HG03354 (cell line): ENCODE measurements around the gene ANXA11.
A peak's percentile ranks its signal among the peaks of the same experiment; 100 is the strongest.
"Not testable (repeated sequence)": the region's sequence is repeated elsewhere in the genome, so short reads cannot be mapped to it uniquely, and the experiment has no call there.

Experiments
- ATAC-seq: cut with Tn5 transposase; IDR thresholded peaks from one replicate; pipeline ENCODE4 v1.9.1; 2021; ENCODE audit warnings: mild to moderate bottlenecking; ENCODE audit not compliant: unreplicated experiment, poor library complexity, severe bottlenecking

ANXA11 gene

DNA sequence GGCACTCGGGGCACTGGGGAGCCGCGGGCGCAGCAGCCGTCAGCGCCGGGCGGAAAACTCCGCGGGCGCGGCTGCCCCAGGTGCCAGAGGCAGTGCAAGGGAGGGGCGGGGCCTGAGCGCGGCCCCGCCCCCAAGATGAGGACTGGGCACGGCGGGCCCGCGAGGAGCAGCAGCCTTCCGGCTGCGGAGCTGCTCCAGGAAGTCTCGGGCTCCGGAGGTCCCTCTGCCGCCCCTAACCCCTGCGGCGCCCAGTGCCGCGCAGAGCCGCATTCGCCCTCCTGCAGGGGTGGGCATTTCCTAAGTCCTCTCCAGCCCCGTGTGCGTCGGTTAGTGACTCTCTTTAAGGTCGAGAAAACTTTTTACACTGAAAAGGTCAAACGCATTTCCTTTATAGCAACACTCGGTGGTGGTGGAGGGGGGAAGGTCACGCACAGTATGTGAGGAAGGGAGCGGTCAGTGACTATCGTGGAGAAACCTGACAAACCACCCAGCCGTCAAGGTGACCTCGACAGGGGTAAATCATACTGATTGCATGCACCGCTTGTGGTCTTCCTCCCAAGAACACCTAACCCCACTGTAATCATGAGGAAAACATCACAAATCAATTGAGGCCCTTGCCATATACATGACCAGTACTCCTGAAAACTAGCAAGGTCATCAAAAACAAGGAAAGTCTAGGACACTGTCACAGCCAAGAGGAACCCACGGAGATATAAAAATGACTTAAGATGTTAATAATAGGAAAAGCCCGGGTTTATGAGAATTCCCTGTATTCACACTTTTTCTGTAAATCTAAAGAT lies at the start of gene ANXA11:
ANXA11 (minus strand) TSS at position 61 of the 800 bp plus-strand sequence. CDS start 32,676 bp downstream, outside the sequence.
- ATAC-seq = peak; percentile 86

DNA sequence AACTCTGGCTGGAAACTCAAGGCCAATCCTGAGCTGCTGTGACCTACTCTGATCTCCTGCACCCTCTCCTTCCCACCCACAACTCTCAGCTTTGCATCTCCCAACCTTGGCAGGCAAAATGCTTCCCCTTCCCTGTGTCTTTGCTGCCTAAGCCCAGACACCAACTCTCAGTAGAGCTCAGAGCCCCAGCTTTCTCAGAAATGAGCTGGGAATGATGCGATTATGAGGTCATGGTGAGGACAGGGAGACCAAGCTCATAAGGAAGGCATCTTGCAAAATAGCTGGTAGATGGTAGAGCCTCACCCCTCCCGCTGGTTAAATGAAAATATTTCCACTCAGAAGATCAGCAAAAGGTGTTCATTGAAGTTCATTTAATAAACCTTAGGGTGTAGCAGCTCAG lies 49.4 kb upstream of the ANXA11 start:
- not testable (repeated sequence) for ATAC-seq

GRCh38 chr10:80253963-80254271 lies 48.6 kb upstream of the ANXA11 start:
- ATAC-seq = not testable (repeated sequence)

DNA sequence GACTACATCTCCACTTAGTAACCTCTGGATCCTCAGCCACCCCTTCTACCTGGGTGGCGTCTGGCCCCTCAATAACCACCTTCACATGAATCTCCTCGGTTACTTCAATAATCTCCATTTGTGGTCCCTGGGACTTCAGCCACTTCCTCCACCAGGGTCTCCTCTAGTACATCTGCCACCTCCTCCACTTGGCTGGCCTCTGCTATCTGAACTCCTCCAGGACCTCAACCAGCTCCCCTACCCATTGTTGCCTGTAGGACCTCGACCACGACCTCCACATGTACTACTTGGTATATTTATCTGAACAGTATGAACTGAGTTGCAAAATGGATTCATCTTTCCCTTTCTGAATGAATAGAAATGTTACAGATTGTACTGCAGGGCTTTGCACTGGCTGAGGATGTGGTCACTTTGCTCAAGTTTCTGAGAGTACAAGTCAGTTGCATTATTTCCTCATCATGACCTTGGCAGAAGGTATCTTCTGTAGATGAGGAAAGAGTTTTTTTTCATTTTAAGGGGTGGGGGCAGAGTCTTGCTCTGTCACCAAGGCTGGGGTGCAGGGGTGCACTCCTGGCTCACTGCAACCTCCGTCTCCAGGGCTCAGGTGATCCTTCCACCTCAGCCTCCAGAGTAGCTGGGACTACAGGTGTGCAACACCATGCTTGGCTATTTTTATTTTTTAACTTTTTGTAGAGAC lies 48.1 kb upstream of the ANXA11 start:
- ATAC-seq = peak; percentile 68

GRCh38 chr10:80252296-80252887 lies 47.1 kb upstream of the ANXA11 start:
- no peak for ATAC-seq

- ATAC-seq = not testable (repeated sequence)
Measured at GRCh38 chr10:80251703-80252280, 46.5 kb upstream of the ANXA11 start.

DNA sequence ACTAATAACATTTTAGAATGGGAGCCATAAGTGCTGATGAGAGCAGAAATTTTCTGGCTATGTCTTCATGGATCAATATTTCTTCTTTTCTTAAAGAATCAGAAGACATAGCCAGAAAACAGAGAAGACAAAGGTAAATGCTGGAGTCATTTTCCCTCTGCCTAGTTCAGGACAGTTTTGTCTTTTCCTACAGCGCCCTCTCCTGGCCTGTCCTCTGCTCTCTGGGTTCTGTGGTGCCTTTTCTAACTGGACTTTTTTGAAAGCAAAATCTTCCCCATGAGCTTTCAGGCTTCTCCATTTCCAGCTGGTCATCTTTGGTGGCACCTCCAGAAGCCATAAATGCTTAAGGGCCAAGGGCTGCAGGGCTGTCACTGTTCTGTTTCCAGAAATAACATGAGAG lies 45.1 kb upstream of the ANXA11 start:
- ATAC-seq = not testable (repeated sequence)

DNA sequence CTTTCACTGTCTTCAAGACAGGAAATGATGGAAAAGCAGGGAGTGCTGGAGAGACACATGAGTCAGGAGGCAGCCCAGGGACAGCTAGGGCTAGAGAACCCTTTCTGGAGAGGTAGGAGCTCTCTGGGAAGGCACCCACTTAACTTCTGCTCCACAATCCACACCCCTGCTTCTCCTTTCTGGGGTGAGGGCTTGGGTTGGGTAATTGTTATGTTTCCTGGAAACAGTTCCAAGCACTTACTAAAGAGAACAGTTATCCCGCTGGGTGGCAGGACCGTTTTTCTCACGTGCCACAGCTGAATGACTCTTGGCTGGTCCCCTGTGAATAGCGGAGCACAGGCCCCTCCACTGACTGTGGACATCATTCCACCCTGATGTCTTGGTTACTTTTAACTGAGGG lies 44.6 kb upstream of the ANXA11 start:
- not testable (repeated sequence) for ATAC-seq

DNA sequence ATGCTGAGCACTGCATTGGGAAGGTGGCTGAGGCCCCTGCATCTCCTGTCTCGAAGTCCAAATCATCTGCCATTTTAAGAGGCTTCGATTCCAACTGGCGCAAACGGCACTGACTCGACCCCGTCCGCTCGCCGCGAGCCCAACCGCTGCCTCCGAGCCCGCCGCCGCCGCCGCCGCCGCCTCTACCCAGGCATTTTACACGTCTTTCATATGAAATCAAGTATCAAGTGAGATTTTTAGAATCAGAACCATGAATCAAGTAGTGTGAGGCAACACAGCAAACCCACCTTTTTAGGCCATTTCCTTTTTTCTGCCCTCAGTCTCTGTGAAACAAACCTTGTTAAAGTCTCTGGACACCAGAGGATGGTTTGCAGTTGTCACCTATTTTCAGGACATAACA lies 42.3 kb upstream of the ANXA11 start:
- not testable (repeated sequence) for ATAC-seq

DNA sequence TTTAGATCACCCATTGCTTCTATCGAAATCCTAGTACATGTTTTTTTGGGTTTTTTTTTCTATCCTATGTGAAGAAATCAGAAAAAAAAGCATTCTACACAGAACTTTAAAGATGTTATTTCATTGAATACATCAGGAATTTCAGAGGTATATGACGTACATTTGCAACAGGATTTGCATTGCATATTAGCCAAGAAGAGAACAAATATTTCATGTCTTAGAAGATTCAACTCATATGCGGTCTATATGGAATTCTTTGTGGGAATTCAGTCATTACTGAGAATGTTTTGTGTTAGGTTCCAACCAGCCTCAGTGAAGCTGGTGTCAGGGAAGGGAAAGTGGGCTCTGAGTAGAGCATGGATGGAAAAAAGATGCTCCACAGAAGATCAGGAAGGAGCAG lies 39.0 kb upstream of the ANXA11 start:
- not testable (repeated sequence) for ATAC-seq

DNA sequence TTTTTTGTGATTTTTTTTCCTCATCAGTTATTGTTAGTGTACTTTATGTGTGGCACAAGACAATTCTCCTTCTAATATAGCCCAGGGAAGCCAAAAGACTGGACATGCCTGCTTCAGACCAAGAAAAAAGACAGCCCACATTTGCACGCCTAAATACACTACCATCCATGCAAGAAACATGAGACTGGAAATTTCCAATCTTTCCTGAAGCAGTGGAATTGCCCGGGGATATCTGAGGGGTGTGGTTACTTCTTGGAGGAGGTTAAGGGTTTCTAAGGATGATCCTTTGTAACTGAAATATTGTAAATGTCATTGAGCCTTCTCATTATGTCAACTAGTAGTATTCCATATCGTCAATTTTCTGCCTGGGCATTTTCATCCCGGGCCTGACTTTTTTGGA lies 37.0 kb upstream of the ANXA11 start:
- ATAC-seq = not testable (repeated sequence)

DNA sequence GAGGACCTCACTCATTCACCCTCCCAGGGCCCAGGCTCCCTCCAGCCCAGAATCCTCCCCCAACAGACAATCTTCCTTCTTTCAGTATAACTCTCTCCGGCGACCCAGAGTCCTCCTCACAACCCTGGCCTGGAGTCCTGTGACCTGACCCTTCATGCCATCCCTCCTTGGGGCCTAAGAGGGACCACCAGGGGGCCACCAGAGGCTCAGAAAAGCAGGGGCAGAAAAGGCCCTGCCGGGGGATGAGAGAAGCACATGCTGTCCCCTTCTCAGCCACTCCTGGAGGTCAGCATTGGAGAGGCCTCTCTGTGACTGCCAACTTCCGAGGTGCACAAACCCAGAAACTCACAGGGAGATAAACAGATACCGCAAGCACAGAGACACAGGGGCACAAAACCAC lies 31.1 kb upstream of the ANXA11 start:
- not testable (repeated sequence) for ATAC-seq

DNA sequence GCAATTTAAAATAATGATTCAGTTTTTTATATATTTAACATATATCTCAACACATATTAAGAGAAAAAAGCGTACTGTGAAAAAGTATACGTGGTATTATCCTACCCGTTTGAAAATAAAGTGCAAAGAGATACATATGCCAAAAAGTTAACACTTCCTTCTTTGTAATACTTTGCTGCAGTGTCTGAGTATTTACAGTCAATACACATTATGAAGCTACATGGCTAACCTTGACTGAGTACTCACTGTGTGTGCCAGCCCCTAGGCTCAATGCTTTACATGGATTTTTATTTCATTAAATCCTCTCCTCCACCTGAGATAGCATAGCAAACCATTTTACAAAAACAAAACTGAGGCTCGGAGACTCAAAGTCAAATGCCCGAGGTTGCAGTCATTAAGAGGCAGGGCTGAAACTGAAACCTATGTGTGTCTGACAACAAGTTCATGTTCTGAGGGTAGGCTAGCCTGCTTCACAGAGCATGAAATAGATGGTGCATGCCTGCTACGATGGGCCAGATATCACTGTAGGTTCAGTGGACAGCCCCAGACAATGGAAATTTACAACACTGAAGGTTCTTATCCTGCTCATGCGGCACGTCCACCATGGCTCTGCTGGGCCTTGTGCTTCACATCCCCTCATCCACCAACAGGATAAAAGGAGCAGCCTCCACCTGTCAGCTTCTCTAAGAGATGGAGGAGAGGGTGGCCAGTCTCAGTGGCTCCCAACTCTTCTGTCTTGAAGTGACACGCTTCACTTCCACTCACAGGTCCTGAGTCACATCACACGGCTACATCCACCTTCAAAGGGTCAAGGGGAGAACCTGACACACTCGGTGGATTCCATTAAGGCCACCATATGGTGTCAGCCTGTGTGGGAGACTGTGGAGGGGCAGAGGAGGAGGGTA lies 29.2 kb upstream of the ANXA11 start:
- ATAC-seq = peak; percentile 100

- not testable (repeated sequence) for ATAC-seq
Measured at GRCh38 chr10:80233871-80234270, 28.5 kb upstream of the ANXA11 start.

- peak; percentile 63 for ATAC-seq
Measured at GRCh38 chr10:80226723-80227122, 21.4 kb upstream of the ANXA11 start.

DNA sequence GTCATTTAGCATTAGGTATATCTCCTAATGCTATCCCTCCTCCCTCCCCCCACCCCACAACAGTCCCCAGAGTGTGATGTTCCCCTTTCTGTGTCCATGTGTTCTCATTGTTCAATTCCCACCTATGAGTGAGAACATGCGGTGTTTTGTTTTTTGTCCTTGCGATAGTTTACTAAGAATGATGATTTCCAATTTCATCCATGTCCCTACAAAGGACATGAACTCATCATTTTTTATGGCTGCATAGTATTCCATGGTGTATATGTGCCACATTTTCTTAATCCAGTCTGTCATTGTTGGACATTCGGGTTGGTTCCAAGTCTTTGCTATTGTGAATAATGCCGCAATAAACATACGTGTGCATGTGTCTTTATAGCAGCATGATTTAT lies 17.7 kb upstream of the ANXA11 start:
- not testable (repeated sequence) for ATAC-seq

DNA sequence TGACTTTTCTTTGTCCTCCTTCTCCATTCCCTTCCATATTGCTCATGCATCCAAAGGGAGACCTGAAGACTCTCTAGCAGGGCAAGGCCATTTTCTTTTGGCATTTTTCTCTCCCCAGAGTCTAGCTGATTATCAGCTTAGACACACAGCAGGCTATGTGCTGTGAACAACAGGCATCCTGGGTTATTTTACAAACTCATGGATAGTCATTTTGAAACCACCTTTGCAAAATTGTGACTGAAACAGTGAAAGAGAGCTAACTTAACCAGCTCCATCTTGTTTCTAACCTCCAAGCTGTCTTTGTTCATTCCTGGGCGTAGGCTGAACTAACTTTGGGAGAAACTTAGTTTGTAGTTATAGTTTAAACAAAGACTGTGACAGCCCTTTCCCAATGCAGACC lies 13.5 kb upstream of the ANXA11 start:
- ATAC-seq = peak; percentile 84

DNA sequence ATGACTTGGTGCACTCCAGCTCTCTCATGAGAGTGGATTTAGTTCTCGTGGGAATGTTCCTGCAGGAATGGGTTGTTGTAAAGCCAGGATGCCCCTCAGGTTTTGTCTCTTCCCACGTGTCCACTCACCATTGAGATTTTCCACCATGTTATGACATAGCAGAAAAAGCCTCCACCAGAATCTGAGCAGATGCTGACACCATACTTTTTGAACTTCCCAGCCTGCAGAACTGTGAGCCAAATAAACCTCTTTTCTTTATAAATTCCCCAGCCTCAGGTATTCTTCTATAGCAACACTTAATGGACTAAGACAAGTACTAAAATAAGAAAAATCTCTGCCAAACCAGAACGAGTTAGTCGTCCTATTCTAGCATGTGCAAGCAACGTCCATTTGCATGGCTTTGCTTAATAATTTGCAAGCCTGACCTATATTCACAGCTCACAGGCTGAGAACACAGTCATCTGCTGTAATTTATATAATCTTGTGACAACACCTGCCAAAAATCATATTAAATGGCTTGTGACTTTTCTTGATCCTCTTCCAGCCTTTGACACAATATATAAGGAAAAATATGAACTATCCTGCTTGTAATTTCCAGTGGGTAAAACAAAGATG lies 9.1 kb upstream of the ANXA11 start:
- not testable (repeated sequence) for ATAC-seq

DNA sequence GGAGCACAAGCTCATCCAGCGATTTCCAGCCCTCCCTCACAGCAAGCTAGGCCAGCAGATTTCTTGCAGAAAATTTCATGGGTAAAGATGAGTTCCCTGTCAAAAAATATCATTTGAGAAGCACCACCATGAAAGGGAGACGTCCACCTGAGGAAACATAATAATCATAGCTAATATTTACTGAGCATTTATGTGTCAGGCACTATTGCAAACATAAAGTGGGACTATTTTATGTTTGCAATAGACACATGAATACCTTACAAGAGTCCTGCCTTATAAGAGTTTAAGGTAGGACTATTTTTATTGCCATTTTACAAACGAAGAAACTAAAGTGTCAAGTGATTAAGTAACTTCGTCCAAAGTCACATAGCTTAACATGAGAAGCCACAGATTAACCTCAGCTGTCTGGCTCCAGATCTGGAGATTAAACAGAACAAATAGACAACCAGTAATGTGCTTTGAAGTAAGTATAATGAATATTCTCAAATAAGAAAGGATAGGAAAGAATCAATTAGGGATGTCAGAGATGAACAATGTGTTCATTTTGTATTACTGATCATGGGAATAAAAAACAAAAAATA lies 7.3 kb upstream of the ANXA11 start:
- not testable (repeated sequence) for ATAC-seq
